Activated CD8-positive, alpha-beta memory T cell treated with anti-CD3 and anti-CD28 coated beads, Interleukin-2, amount 50 U/mL, for 1 hour (primary cell): ENCODE results near the gene PSAT1.

Experiments
- DNase-seq: peaks from one replicate; pipeline ENCODE4 v3.0.0-alpha.2; 2020; ENCODE audit errors: extremely low read depth

The PSAT1 gene

GRCh38 chr9:78365748-78366697 lies 69.1 kb downstream of the PSAT1 start:
- no peak for DNase-seq

- no peak for DNase-seq
Observed at GRCh38 chr9:78366827-78367226, 69.9 kb downstream of the PSAT1 start.

GRCh38 chr9:78368236-78368635 lies 71.3 kb downstream of the PSAT1 start:
- no peak for DNase-seq

GRCh38 chr9:78369639-78370219 lies 72.8 kb downstream of the PSAT1 start:
- DNase-seq = peak; percentile 0

GRCh38 chr9:78370991-78371390 lies 74.1 kb downstream of the PSAT1 start:
- DNase-seq = no peak

- DNase-seq = no peak
Observed at GRCh38 chr9:78371981-78372380, 75.1 kb downstream of the PSAT1 start.
